ENCODE measurements around the gene BOD1.

BOD1 gene

GRCh38 chr5:173659423-173659822 lies 43.0 kb upstream of the BOD1 start:
- TF ChIP-seq, protein P1, sequence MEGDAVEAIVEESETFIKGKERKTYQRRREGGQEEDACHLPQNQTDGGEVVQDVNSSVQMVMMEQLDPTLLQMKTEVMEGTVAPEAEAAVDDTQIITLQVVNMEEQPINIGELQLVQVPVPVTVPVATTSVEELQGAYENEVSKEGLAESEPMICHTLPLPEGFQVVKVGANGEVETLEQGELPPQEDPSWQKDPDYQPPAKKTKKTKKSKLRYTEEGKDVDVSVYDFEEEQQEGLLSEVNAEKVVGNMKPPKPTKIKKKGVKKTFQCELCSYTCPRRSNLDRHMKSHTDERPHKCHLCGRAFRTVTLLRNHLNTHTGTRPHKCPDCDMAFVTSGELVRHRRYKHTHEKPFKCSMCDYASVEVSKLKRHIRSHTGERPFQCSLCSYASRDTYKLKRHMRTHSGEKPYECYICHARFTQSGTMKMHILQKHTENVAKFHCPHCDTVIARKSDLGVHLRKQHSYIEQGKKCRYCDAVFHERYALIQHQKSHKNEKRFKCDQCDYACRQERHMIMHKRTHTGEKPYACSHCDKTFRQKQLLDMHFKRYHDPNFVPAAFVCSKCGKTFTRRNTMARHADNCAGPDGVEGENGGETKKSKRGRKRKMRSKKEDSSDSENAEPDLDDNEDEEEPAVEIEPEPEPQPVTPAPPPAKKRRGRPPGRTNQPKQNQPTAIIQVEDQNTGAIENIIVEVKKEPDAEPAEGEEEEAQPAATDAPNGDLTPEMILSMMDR (IDR thresholded peaks at IDR 0.05; ENCODE audit: borderline replicate concordance, insufficient read depth, low read depth, low read length): no peak
- H3K4me3 ChIP-seq (ENCODE audit: low read depth, low read length): no peak overlapping the region

GRCh38 chr5:173657741-173658356 lies 41.4 kb upstream of the BOD1 start:
- no peak overlapping the region for H3K4me3 ChIP-seq (ENCODE audit: low read depth, low read length)
- TF ChIP-seq, protein P1 (IDR thresholded peaks at IDR 0.05; ENCODE audit: borderline replicate concordance, insufficient read depth, low read depth, low read length): no peak

DNA sequence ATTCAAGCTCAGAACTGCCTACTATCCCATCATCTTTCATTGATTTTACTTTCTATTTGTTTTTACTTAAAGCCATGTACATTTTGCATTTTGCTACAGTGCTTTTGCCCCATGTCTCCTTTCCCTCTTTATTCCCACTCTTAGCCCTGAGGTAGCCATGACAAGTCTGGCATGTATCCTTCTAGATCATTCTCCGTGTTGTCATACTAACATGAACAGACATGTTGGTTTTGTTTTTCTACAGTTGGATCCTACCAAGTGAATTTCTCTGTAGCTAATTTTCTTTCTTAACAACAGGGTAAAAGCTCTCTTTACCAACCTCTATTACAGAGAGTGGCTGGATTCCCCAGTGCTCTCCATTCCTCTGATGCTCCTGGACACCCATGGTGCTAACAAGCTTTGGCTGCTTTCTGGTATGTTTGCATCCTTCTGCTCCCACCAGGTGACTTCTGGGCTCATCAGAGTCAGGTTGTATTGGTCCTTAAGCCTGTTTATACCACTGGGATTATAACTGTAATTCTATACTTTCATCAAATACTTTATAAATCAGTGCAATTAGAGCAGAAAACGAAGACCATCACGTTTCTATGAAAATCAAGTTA lies 38.8 kb upstream of the BOD1 start:
- H3K4me3 ChIP-seq (ENCODE audit: low read depth, low read length): no peak overlapping the region
- TF ChIP-seq, protein P1 (IDR thresholded peaks at IDR 0.05; ENCODE audit: borderline replicate concordance, insufficient read depth, low read depth, low read length): no peak

DNA sequence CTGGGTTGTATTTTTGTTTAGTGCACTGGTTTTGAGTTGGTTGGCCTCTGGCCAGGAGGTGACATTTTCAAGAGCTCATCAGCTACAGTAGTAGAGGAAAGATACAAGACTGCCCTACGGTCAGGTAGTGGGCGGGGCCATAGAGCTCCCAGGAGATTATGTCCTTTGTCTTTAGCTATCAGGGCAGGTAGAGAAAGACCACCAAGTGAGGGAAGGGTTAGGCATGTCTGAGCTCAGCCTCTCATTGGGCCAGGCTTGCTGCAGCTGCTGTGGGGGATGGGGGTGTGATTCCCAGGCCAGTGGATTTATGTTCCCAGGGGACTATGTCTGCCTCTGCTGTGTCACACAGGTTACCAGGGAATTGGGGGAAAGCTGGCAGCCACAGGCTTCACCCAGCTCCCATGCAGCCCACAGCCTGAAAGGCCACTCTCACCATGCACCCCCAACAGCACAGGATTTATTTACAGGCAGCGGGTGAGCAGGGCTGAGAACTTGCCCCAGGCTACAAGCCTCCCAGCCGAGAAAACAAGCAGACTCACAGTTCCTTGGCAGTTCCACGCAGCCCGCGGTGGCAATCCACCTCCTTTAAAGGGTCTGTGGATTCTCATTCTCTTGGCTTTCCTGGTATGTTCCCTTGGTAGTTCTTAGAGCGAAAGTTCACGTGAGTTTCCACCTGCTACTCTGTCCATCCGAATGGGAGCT lies 37.5 kb upstream of the BOD1 start:
- TF ChIP-seq, protein P1 (IDR thresholded peaks at IDR 0.05; ENCODE audit: borderline replicate concordance, insufficient read depth, low read depth, low read length): no peak
- no peak overlapping the region for H3K4me3 ChIP-seq (ENCODE audit: low read depth, low read length)

GRCh38 chr5:173648308-173648866 lies 31.9 kb upstream of the BOD1 start:
- no peak overlapping the region for H3K4me3 ChIP-seq (ENCODE audit: low read depth, low read length)
- TF ChIP-seq, protein P1 (IDR thresholded peaks at IDR 0.05; ENCODE audit: borderline replicate concordance, insufficient read depth, low read depth, low read length): no peak

- TF ChIP-seq, protein P1 (IDR thresholded peaks at IDR 0.05; ENCODE audit: borderline replicate concordance, insufficient read depth, low read depth, low read length): no peak
- no peak overlapping the region for H3K4me3 ChIP-seq (ENCODE audit: low read depth, low read length)
Observed at GRCh38 chr5:173646692-173647091, 30.2 kb upstream of the BOD1 start.
